GM23248 (cell line): ENCODE data around the gene CPM. TPM values are rescaled to one million over a fixed set of nuclear protein-coding genes. Genes with fewer than 3 reads are reported as not detected.
"Not testable (repeated sequence)": the region's sequence is repeated elsewhere in the genome, so short reads cannot be mapped to it uniquely, and the experiment has no call there.

Source experiments
- DNase-seq: peaks from one replicate; pipeline ENCODE4 v3.0.0-alpha.2; 2015
- H2AFZ ChIP-seq: fragments of 200-600 bp; sonication (generic); 2 replicates; pipeline ENCODE4 v1.6.1; 2016; ENCODE audit warnings: antibody characterized with exemption
- H3F3A ChIP-seq: fragments of 200-600 bp; sonication (generic); 2 replicates; pipeline ENCODE4 v1.6.1; 2016; ENCODE audit warnings: mild to moderate bottlenecking, antibody characterized with exemption, mixed run types; ENCODE audit not compliant: insufficient read depth
- H3K27ac ChIP-seq: fragments of 200-600 bp; sonication (generic); 2 replicates; pipeline ENCODE4 v1.5.1; 2016; ENCODE audit warnings: mild to moderate bottlenecking
- H3K27me3 ChIP-seq: fragments of 200-600 bp; sonication (generic); replicated peaks from 2 replicates; pipeline ENCODE4 v1.6.1; 2016; ENCODE audit warnings: mild to moderate bottlenecking; ENCODE audit not compliant: insufficient read depth
- H3K36me3 ChIP-seq: fragments of 200-600 bp; sonication (generic); 2 replicates; pipeline ENCODE4 v1.6.1; 2016; ENCODE audit warnings: low read depth, mild to moderate bottlenecking
- H3K4me1 ChIP-seq: fragments of 200-600 bp; sonication (generic); 2 replicates; pipeline ENCODE4 v1.6.1; 2016; ENCODE audit warnings: mild to moderate bottlenecking; ENCODE audit not compliant: insufficient read depth
- H3K4me2 ChIP-seq: fragments of 200-600 bp; sonication (generic); one replicate; pipeline ENCODE4 v1.6.1; 2016; ENCODE audit warnings: mild to moderate bottlenecking; ENCODE audit not compliant: unreplicated experiment
- H3K4me3 ChIP-seq: fragments of 200-600 bp; sonication (generic); 2 replicates; pipeline ENCODE4 v1.5.1; 2016; ENCODE audit warnings: mild to moderate bottlenecking
- H3K79me2 ChIP-seq: fragments of 200-600 bp; sonication (generic); 2 replicates; pipeline ENCODE4 v1.6.1; 2016; ENCODE audit warnings: mild to moderate bottlenecking; ENCODE audit not compliant: insufficient read depth
- H3K9ac ChIP-seq: fragments of 200-600 bp; sonication (generic); 2 replicates; pipeline ENCODE4 v1.6.1; 2016; ENCODE audit warnings: mild to moderate bottlenecking
- H3K9me2 ChIP-seq: fragments of 200-600 bp; sonication (generic); 2 replicates; pipeline ENCODE4 v1.6.1; 2016; ENCODE audit warnings: mixed run types, mild to moderate bottlenecking, moderate library complexity; ENCODE audit not compliant: insufficient read depth
- H3K9me3 ChIP-seq: fragments of 200-600 bp; sonication (generic); one replicate; pipeline ENCODE4 v1.6.1; 2017; ENCODE audit warnings: low read depth
- H4K20me1 ChIP-seq: fragments of 200-600 bp; sonication (generic); 2 replicates; pipeline ENCODE4 v1.6.0; 2016; ENCODE audit not compliant: insufficient read depth
- EZH2 ChIP-seq: fragments of 200-600 bp; sonication (generic); IDR thresholded peaks from 2 replicates; pipeline ENCODE4 v1.6.1; 2018; ENCODE audit warnings: antibody characterized with exemption, mild to moderate bottlenecking; ENCODE audit not compliant: insufficient read depth, poor library complexity, severe bottlenecking
- EZH2phosphoT487 ChIP-seq: fragments of 200-600 bp; sonication (generic); IDR thresholded peaks from 2 replicates; pipeline ENCODE4 v1.6.1; 2018; ENCODE audit warnings: antibody characterized with exemption, moderate library complexity, mild to moderate bottlenecking, low read depth; ENCODE audit not compliant: insufficient read depth
- WGBS, 2 experiments: methylation state at CpG; one replicate each; pipeline ENCODE4 v1.1.6; 2015 to 2017; ENCODE audit warnings: low lambda C conversion rate in 2 of 2, low coverage in 1 of 2; ENCODE audit errors: missing lambda C conversion rate in 2 of 2; 5-methylcytosine and 5-hydroxymethylcytosine counted together
- in situ Hi-C: fragments of 300-500 bp; cut with MboI; formaldehyde crosslinking; loops from 2 replicates; pipeline ENCODE4 v1.15.0; 2020
- polyA plus RNA-seq: library from polyadenylated mRNA; unstranded; fragments of >200 nt; fragmentation: Nextera tagmentation; extraction: Ambion mirVana; gene quantifications from 2 replicates; pipeline ENCODE4 v1.2.1, GENCODE V29; 2016
- total RNA-seq: library from RNA; depleted of rRNA; stranded (reverse); fragments of >200 nt; shearing (Covaris generic); gene quantifications from 2 replicates; pipeline ENCODE4 v1.2.3, GENCODE V29; 2014

The CPM gene
- total and polyA plus RNA-seq, 2 experiments from 2014 or later = 13.7 to 22.5 TPM

GRCh38 chr12:68864604-68865003 is 68.4 kb downstream of the CPM start:
- DNase-seq = no peak
- Histone ChIP-seq H3F3A (no peaks in the 10 kb centered on the region), H3K4me2 (no peak overlapping the region), H3K4me1 (0 out of 2 replicates have a peak, but pooled peaks cover 5% of the 10 kb centered on the region), H3K79me2 (no peaks in the 10 kb centered on the region), H3K9me2 (no peaks in the 10 kb centered on the region), H2AFZ (no peak overlapping the region), H3K9ac (no peak overlapping the region), H3K27ac (no peak overlapping the region), H4K20me1 (no peaks in the 10 kb centered on the region), H3K27me3 (no peaks in the 10 kb centered on the region), H3K4me3 (no peak overlapping the region), H3K9me3 (no peaks in the 10 kb centered on the region), H3K36me3 (no peaks in the 10 kb centered on the region)
- in situ Hi-C loops = loop anchor here (25.0 kb wide), 1 partner anchor 373 kb away; the partner anchor contains the start of gene CPSF6
- TF ChIP-seq EZH2phosphoT487 (no peak), EZH2 (no peak)
- WGBS, 2 experiments = 95 to 99% methylated on average over 3 of the region's 3 CpGs

DNA sequence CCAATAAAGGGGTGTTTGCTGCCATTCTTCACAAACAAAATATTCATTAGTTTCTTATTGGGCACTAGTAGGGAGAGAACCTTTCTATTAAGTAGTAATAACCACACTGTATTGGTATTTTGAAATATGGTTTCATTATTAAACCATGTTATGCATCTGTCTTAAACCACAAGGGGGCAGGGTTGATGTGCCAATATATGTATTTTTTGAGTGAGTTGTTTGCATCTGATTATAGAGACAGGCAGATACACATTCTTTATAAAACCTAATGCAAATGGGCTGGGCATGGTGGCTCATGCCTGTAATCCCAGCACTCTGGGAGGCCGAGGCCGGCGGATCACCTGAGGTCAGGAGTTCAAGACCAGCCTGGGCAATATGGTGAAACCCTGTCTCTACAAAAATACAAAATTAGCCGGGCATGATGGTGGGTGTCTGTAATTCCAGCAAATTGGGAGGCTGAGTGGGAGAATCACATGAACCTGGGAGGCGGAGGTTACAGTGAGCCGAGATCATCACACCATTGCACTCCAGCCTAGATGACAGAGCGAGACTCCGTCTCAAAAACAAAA is 69.0 kb downstream of the CPM start:
- not testable (repeated sequence) for H3K79me2 ChIP-seq, H3K27ac ChIP-seq, H3K4me2 ChIP-seq, H3K36me3 ChIP-seq, H3F3A ChIP-seq, H3K9me2 ChIP-seq, H3K4me1 ChIP-seq, H3K9me3 ChIP-seq, H3K27me3 ChIP-seq, H3K9ac ChIP-seq, H4K20me1 ChIP-seq
- 73 to 76% methylated on average over 8 of the region's 8 CpGs for WGBS, 2 experiments
- in situ Hi-C loops = loop anchor here (25.0 kb wide), 1 partner anchor 373 kb away; the partner anchor contains the start of gene CPSF6
- DNase-seq = peak; percentile 73
- H3K4me3 ChIP-seq = peak overlapping the region; percentile 24; the same call in 1 of the 2 replicates
- 0 out of 2 replicates have a peak overlapping the region, but pooled peaks have one; percentile 32 for H2AFZ ChIP-seq

- Histone ChIP-seq H3K36me3 (no peaks in the 10 kb centered on the region), H3F3A (no peaks in the 10 kb centered on the region), H3K9me3 (no peaks in the 10 kb centered on the region), H3K4me1 (0 out of 2 replicates have a peak, but pooled peaks cover 5% of the 10 kb centered on the region), H3K27me3 (no peaks in the 10 kb centered on the region), H3K9me2 (no peaks in the 10 kb centered on the region), H3K4me2 (no peak overlapping the region), H3K4me3 (peak overlapping the region; percentile 24; the same call in 1 of the 2 replicates), H2AFZ (0 out of 2 replicates have a peak overlapping the region, but pooled peaks have one; percentile 32), H3K9ac (no peak overlapping the region), H3K79me2 (no peaks in the 10 kb centered on the region), H3K27ac (no peak overlapping the region), H4K20me1 (no peaks in the 10 kb centered on the region)
- 50 to 54% methylated on average over 7 of the region's 7 CpGs for WGBS, 2 experiments
- in situ Hi-C loops = loop anchor here (25.0 kb wide), 1 partner anchor 374 kb away; the partner anchor contains the start of gene CPSF6
- no peak for TF ChIP-seq EZH2
- TF ChIP-seq EZH2phosphoT487 = no peak
- no peak for DNase-seq
Observed at GRCh38 chr12:68863109-68863770, 69.7 kb downstream of the CPM start.

GRCh38 chr12:68861890-68862289 is 71.1 kb downstream of the CPM start:
- Histone ChIP-seq H2AFZ (no peak overlapping the region), H3K4me1 (0 out of 2 replicates have a peak, but pooled peaks cover 5% of the 10 kb centered on the region), H3K27me3 (no peaks in the 10 kb centered on the region), H3K9ac (no peak overlapping the region), H3K4me3 (no peak overlapping the region), H4K20me1 (no peaks in the 10 kb centered on the region), H3K27ac (no peak overlapping the region), H3K9me3 (no peaks in the 10 kb centered on the region), H3K79me2 (no peaks in the 10 kb centered on the region), H3K4me2 (no peak overlapping the region), H3K36me3 (no peaks in the 10 kb centered on the region), H3K9me2 (no peaks in the 10 kb centered on the region), H3F3A (no peaks in the 10 kb centered on the region)
- TF ChIP-seq EZH2 (no peak), EZH2phosphoT487 (no peak)
- DNase-seq = no peak
- in situ Hi-C loops = loop anchor here (25.0 kb wide), 1 partner anchor 375 kb away; the partner anchor contains the start of gene CPSF6
- WGBS, 2 experiments = 93 to 98% methylated on average over 3 of the region's 3 CpGs
